Measurements from ENCODE around the gene IQSEC1.

IQSEC1 gene

GRCh38 chr3:13091898-13092611 lies 18.8 kb upstream of the IQSEC1 start:
- Histone ChIP-seq H3K27me3 (ENCODE audit: control insufficient read depth, insufficient read depth, low read length) (no peaks in the 10 kb centered on the region), H3K4me1 (ENCODE audit: control insufficient read depth, insufficient read depth, low read length) (no peaks in the 10 kb centered on the region), H3K9me3 (replicated peaks; ENCODE audit: low read length) (no peaks in the 10 kb centered on the region), H3K4me3 (ENCODE audit: low read length) (no peak overlapping the region), H3K9ac (ENCODE audit: low read depth, low read length) (no peak overlapping the region), H3K36me3 (ENCODE audit: insufficient read depth, low read length) (no peaks in the 10 kb centered on the region), H3K4me2 (ENCODE audit: low read length) (no peak overlapping the region)

GRCh38 chr3:13088028-13089006 lies 15.1 kb upstream of the IQSEC1 start:
- no peak overlapping the region for H3K4me3 ChIP-seq (ENCODE audit: low read length)
- no peak overlapping the region for H3K9ac ChIP-seq (ENCODE audit: low read depth, low read length)
- no peak overlapping the region for H3K4me2 ChIP-seq (ENCODE audit: low read length)
- H3K27me3 ChIP-seq (ENCODE audit: control insufficient read depth, insufficient read depth, low read length): peaks cover 6% of the 10 kb centered on the region
- no peaks in the 10 kb centered on the region for H3K4me1 ChIP-seq (ENCODE audit: control insufficient read depth, insufficient read depth, low read length)
- no peaks in the 10 kb centered on the region for H3K9me3 ChIP-seq (replicated peaks; ENCODE audit: low read length)
- no peaks in the 10 kb centered on the region for H3K36me3 ChIP-seq (ENCODE audit: insufficient read depth, low read length)

GRCh38 chr3:13087320-13087990 lies 14.2 kb upstream of the IQSEC1 start:
- H3K27me3 ChIP-seq (ENCODE audit: control insufficient read depth, insufficient read depth, low read length): peaks cover 6% of the 10 kb centered on the region
- no peaks in the 10 kb centered on the region for H3K4me1 ChIP-seq (ENCODE audit: control insufficient read depth, insufficient read depth, low read length)
- H3K4me3 ChIP-seq (ENCODE audit: low read length): no peak overlapping the region
- H3K9me3 ChIP-seq (replicated peaks; ENCODE audit: low read length): no peaks in the 10 kb centered on the region
- H3K4me2 ChIP-seq (ENCODE audit: low read length): no peak overlapping the region
- H3K9ac ChIP-seq (ENCODE audit: low read depth, low read length): no peak overlapping the region
- no peaks in the 10 kb centered on the region for H3K36me3 ChIP-seq (ENCODE audit: insufficient read depth, low read length)

GRCh38 chr3:13086531-13086981 lies 13.3 kb upstream of the IQSEC1 start:
- H3K36me3 ChIP-seq (ENCODE audit: insufficient read depth, low read length): no peaks in the 10 kb centered on the region
- no peaks in the 10 kb centered on the region for H3K9me3 ChIP-seq (replicated peaks; ENCODE audit: low read length)
- no peak overlapping the region for H3K4me2 ChIP-seq (ENCODE audit: low read length)
- no peaks in the 10 kb centered on the region for H3K4me1 ChIP-seq (ENCODE audit: control insufficient read depth, insufficient read depth, low read length)
- H3K4me3 ChIP-seq (ENCODE audit: low read length): no peak overlapping the region
- H3K9ac ChIP-seq (ENCODE audit: low read depth, low read length): no peak overlapping the region
- peaks cover 6% of the 10 kb centered on the region for H3K27me3 ChIP-seq (ENCODE audit: control insufficient read depth, insufficient read depth, low read length)

- Histone ChIP-seq H3K9me3 (replicated peaks; ENCODE audit: low read length) (no peaks in the 10 kb centered on the region), H3K27me3 (ENCODE audit: control insufficient read depth, insufficient read depth, low read length) (peaks cover 9% of the 10 kb centered on the region), H3K4me3 (ENCODE audit: low read length) (no peak overlapping the region), H3K4me2 (ENCODE audit: low read length) (no peak overlapping the region), H3K4me1 (ENCODE audit: control insufficient read depth, insufficient read depth, low read length) (peaks cover 2% of the 10 kb centered on the region), H3K36me3 (ENCODE audit: insufficient read depth, low read length) (no peaks in the 10 kb centered on the region), H3K9ac (ENCODE audit: low read depth, low read length) (no peak overlapping the region)
These were observed 12.6 kb upstream of the IQSEC1 start for GRCh38 chr3:13085846-13086179.

- Histone ChIP-seq H3K27me3 (ENCODE audit: control insufficient read depth, insufficient read depth, low read length) (peaks cover 13% of the 10 kb centered on the region), H3K36me3 (ENCODE audit: insufficient read depth, low read length) (no peaks in the 10 kb centered on the region), H3K4me2 (ENCODE audit: low read length) (no peak overlapping the region), H3K4me1 (ENCODE audit: control insufficient read depth, insufficient read depth, low read length) (peaks cover 7% of the 10 kb centered on the region), H3K9ac (ENCODE audit: low read depth, low read length) (no peak overlapping the region), H3K4me3 (ENCODE audit: low read length) (no peak overlapping the region), H3K9me3 (replicated peaks; ENCODE audit: low read length) (no peaks in the 10 kb centered on the region)
These were observed 12.0 kb upstream of the IQSEC1 start for GRCh38 chr3:13085081-13085845.

- H3K4me2 ChIP-seq (ENCODE audit: low read length): no peak overlapping the region
- H3K27me3 ChIP-seq (ENCODE audit: control insufficient read depth, insufficient read depth, low read length): peaks cover 22% of the 10 kb centered on the region
- H3K4me1 ChIP-seq (ENCODE audit: control insufficient read depth, insufficient read depth, low read length): peaks cover 8% of the 10 kb centered on the region
- no peaks in the 10 kb centered on the region for H3K36me3 ChIP-seq (ENCODE audit: insufficient read depth, low read length)
- H3K9ac ChIP-seq (ENCODE audit: low read depth, low read length): no peak overlapping the region
- no peaks in the 10 kb centered on the region for H3K9me3 ChIP-seq (replicated peaks; ENCODE audit: low read length)
- H3K4me3 ChIP-seq (ENCODE audit: low read length): no peak overlapping the region
These were observed 10.7 kb upstream of the IQSEC1 start for GRCh38 chr3:13083898-13084297.

GRCh38 chr3:13083254-13083653 lies 10.0 kb upstream of the IQSEC1 start:
- Histone ChIP-seq H3K36me3 (ENCODE audit: insufficient read depth, low read length) (no peaks in the 10 kb centered on the region), H3K9me3 (replicated peaks; ENCODE audit: low read length) (no peaks in the 10 kb centered on the region), H3K4me2 (ENCODE audit: low read length) (no peak overlapping the region), H3K4me3 (ENCODE audit: low read length) (no peak overlapping the region), H3K4me1 (ENCODE audit: control insufficient read depth, insufficient read depth, low read length) (peaks cover 8% of the 10 kb centered on the region), H3K9ac (ENCODE audit: low read depth, low read length) (no peak overlapping the region), H3K27me3 (ENCODE audit: control insufficient read depth, insufficient read depth, low read length) (peaks cover 28% of the 10 kb centered on the region)

GRCh38 chr3:13082677-13083076 lies 9.4 kb upstream of the IQSEC1 start:
- Histone ChIP-seq H3K27me3 (ENCODE audit: control insufficient read depth, insufficient read depth, low read length) (peaks cover 34% of the 10 kb centered on the region), H3K9ac (ENCODE audit: low read depth, low read length) (no peak overlapping the region), H3K4me1 (ENCODE audit: control insufficient read depth, insufficient read depth, low read length) (peaks cover 8% of the 10 kb centered on the region), H3K36me3 (ENCODE audit: insufficient read depth, low read length) (no peaks in the 10 kb centered on the region), H3K4me2 (ENCODE audit: low read length) (no peak overlapping the region), H3K4me3 (ENCODE audit: low read length) (no peak overlapping the region), H3K9me3 (replicated peaks; ENCODE audit: low read length) (no peaks in the 10 kb centered on the region)

GRCh38 chr3:13081603-13082360 lies 8.6 kb upstream of the IQSEC1 start:
- Histone ChIP-seq H3K4me1 (ENCODE audit: control insufficient read depth, insufficient read depth, low read length) (peaks cover 8% of the 10 kb centered on the region), H3K9ac (ENCODE audit: low read depth, low read length) (no peak overlapping the region), H3K4me2 (ENCODE audit: low read length) (no peak overlapping the region), H3K36me3 (ENCODE audit: insufficient read depth, low read length) (no peaks in the 10 kb centered on the region), H3K4me3 (ENCODE audit: low read length) (no peak overlapping the region), H3K9me3 (replicated peaks; ENCODE audit: low read length) (no peaks in the 10 kb centered on the region), H3K27me3 (ENCODE audit: control insufficient read depth, insufficient read depth, low read length) (peaks cover 43% of the 10 kb centered on the region)
